Raji (cell line): ENCODE data around the gene ZNF580.

ENCODE experiments used
- POLR2A ChIP-seq: IDR thresholded peaks from 2 replicates; pipeline ENCODE4 v1.6.1; 2011; ENCODE audit warnings: low read depth, low read length, control low read depth; ENCODE audit not compliant: insufficient read depth

The ZNF580 gene

GRCh38 chr19:55669418-55670279 lies 28.8 kb downstream of the ZNF580 start:
- TF ChIP-seq POLR2A = no peak

GRCh38 chr19:55670280-55671053 lies 29.7 kb downstream of the ZNF580 start:
- no peak for TF ChIP-seq POLR2A

- no peak for TF ChIP-seq POLR2A
These were observed 30.2 kb downstream of the ZNF580 start for GRCh38 chr19:55671054-55671378.

GRCh38 chr19:55672418-55672817 lies 31.6 kb downstream of the ZNF580 start:
- no peak for TF ChIP-seq POLR2A

- no peak for TF ChIP-seq POLR2A
These were observed 32.7 kb downstream of the ZNF580 start for GRCh38 chr19:55673465-55673864.

- TF ChIP-seq POLR2A = no peak
These were observed 33.1 kb downstream of the ZNF580 start for GRCh38 chr19:55673889-55674288.

GRCh38 chr19:55674459-55674840 lies 33.6 kb downstream of the ZNF580 start:
- no peak for TF ChIP-seq POLR2A

GRCh38 chr19:55674841-55675660 lies 34.2 kb downstream of the ZNF580 start, which contains the start of gene EPN1:
Gene EPN1 (plus strand): TSS chr19:55675226. CDS start chr19:55678628, 3,402 bp downstream.
- TF ChIP-seq POLR2A = peak; percentile 62

- TF ChIP-seq POLR2A = no peak
These were observed 35.0 kb downstream of the ZNF580 start for GRCh38 chr19:55675661-55676354.

- TF ChIP-seq POLR2A = no peak
These were observed 35.6 kb downstream of the ZNF580 start for GRCh38 chr19:55676383-55676782.

- TF ChIP-seq POLR2A = no peak
These were observed 36.2 kb downstream of the ZNF580 start for GRCh38 chr19:55676889-55677505.

- no peak for TF ChIP-seq POLR2A
These were observed 36.8 kb downstream of the ZNF580 start for GRCh38 chr19:55677572-55678028.

- peak; percentile 41; the same call in 1 of the 2 replicates for TF ChIP-seq POLR2A
These were observed 37.4 kb downstream of the ZNF580 start for GRCh38 chr19:55678121-55678671.
